Measurements from ENCODE around the gene SPRED3.

The SPRED3 gene

GRCh38 chr19:38395381-38396114 is 7.1 kb downstream of the SPRED3 start:
- TF ChIP-seq CTCF (conservative IDR thresholded peaks at IDR 0.05; ENCODE audit: low read length) (no peak), EZH2phosphoT487 (IDR thresholded peaks at IDR 0.05; ENCODE audit: borderline replicate concordance) (no peak)

GRCh38 chr19:38399081-38399480 is 10.6 kb downstream of the SPRED3 start:
- TF ChIP-seq EZH2phosphoT487 (IDR thresholded peaks at IDR 0.05; ENCODE audit: borderline replicate concordance) (no peak), CTCF (conservative IDR thresholded peaks at IDR 0.05; ENCODE audit: low read length) (no peak)
- no peaks in the 10 kb centered on the region for H3K27me3 ChIP-seq (ENCODE audit: insufficient read depth, low read length, poor library complexity, severe bottlenecking)
- no peak overlapping the region for H3K4me3 ChIP-seq (ENCODE audit: low read length, poor library complexity, severe bottlenecking)
- H3K9ac ChIP-seq (ENCODE audit: low read depth, low read length, poor library complexity, severe bottlenecking): no peak overlapping the region
- H3K4me1 ChIP-seq (ENCODE audit: insufficient read depth, low read length, poor library complexity, severe bottlenecking): peaks cover 7% of the 10 kb centered on the region
- H2AFZ ChIP-seq (ENCODE audit: low read length): no peak overlapping the region
- H4K20me1 ChIP-seq (ENCODE audit: insufficient read depth, low read length, poor library complexity, severe bottlenecking): no peaks in the 10 kb centered on the region
- no peak overlapping the region for H3K4me2 ChIP-seq (ENCODE audit: low read depth, low read length, poor library complexity, severe bottlenecking)
- no peaks in the 10 kb centered on the region for H3K9me3 ChIP-seq (ENCODE audit: insufficient read depth, low read depth, low read length)
- no peaks in the 10 kb centered on the region for H3K36me3 ChIP-seq (ENCODE audit: insufficient read depth, low read length)
- H3K79me2 ChIP-seq (ENCODE audit: insufficient read depth, low read length): peaks cover 3% of the 10 kb centered on the region
- no peaks in the 10 kb centered on the region for H3K9me2 ChIP-seq (replicated peaks; ENCODE audit: low read depth, low read length)
- H3F3A ChIP-seq (ENCODE audit: low read depth): no peaks in the 10 kb centered on the region

More at GRCh38 chr19:38395381-38396114, 7.1 kb downstream of the SPRED3 start:
- Histone ChIP-seq H3K36me3 (ENCODE audit: insufficient read depth, low read length) (no peaks in the 10 kb centered on the region), H3K4me3 (ENCODE audit: low read length, poor library complexity, severe bottlenecking) (no peak overlapping the region), H3K9me3 (ENCODE audit: insufficient read depth, low read depth, low read length) (no peaks in the 10 kb centered on the region), H3K9me2 (replicated peaks; ENCODE audit: low read depth, low read length) (no peaks in the 10 kb centered on the region), H3K27me3 (ENCODE audit: insufficient read depth, low read length, poor library complexity, severe bottlenecking) (no peaks in the 10 kb centered on the region), H3K9ac (ENCODE audit: low read depth, low read length, poor library complexity, severe bottlenecking) (no peak overlapping the region), H2AFZ (ENCODE audit: low read length) (no peak overlapping the region), H4K20me1 (ENCODE audit: insufficient read depth, low read length, poor library complexity, severe bottlenecking) (no peaks in the 10 kb centered on the region), H3K79me2 (ENCODE audit: insufficient read depth, low read length) (no peaks in the 10 kb centered on the region), H3K4me1 (ENCODE audit: insufficient read depth, low read length, poor library complexity, severe bottlenecking) (no peaks in the 10 kb centered on the region), H3K4me2 (ENCODE audit: low read depth, low read length, poor library complexity, severe bottlenecking) (no peak overlapping the region), H3F3A (ENCODE audit: low read depth) (no peaks in the 10 kb centered on the region)

- no peaks in the 10 kb centered on the region for H3K9me2 ChIP-seq (replicated peaks; ENCODE audit: low read depth, low read length)
- H3K9me3 ChIP-seq (ENCODE audit: insufficient read depth, low read depth, low read length): no peaks in the 10 kb centered on the region
- TF ChIP-seq CTCF (conservative IDR thresholded peaks at IDR 0.05; ENCODE audit: low read length) (no peak), EZH2phosphoT487 (IDR thresholded peaks at IDR 0.05; ENCODE audit: borderline replicate concordance) (no peak)
Observed at GRCh38 chr19:38399537-38399936, 11.0 kb downstream of the SPRED3 start.

More at GRCh38 chr19:38399537-38399936, 11.0 kb downstream of the SPRED3 start:
- H3K4me3 ChIP-seq (ENCODE audit: low read length, poor library complexity, severe bottlenecking): no peak overlapping the region
- no peak overlapping the region for H3K9ac ChIP-seq (ENCODE audit: low read depth, low read length, poor library complexity, severe bottlenecking)
- H4K20me1 ChIP-seq (ENCODE audit: insufficient read depth, low read length, poor library complexity, severe bottlenecking): no peaks in the 10 kb centered on the region
- H3K27me3 ChIP-seq (ENCODE audit: insufficient read depth, low read length, poor library complexity, severe bottlenecking): no peaks in the 10 kb centered on the region
- peaks cover 6% of the 10 kb centered on the region for H3K79me2 ChIP-seq (ENCODE audit: insufficient read depth, low read length)
- H3K4me1 ChIP-seq (ENCODE audit: insufficient read depth, low read length, poor library complexity, severe bottlenecking): peaks cover 12% of the 10 kb centered on the region
- no peak overlapping the region for H2AFZ ChIP-seq (ENCODE audit: low read length)
- H3K36me3 ChIP-seq (ENCODE audit: insufficient read depth, low read length): no peaks in the 10 kb centered on the region
- H3K4me2 ChIP-seq (ENCODE audit: low read depth, low read length, poor library complexity, severe bottlenecking): no peak overlapping the region
- H3F3A ChIP-seq (ENCODE audit: low read depth): no peaks in the 10 kb centered on the region
